Upper lobe of right lung (tissue), 1 donor: ENCODE measurements around the gene E2F3. TPM values are rescaled to one million over a fixed set of nuclear protein-coding genes. Genes with fewer than 3 reads are reported as not detected.

Experiments
- ATAC-seq: fragments of 200-7000 bp; cut with Tn5 transposase; one replicate; pipeline ENCODE4 v1.9.1; 2020; ENCODE audit warnings: mild to moderate bottlenecking, moderate library complexity
- DNase-seq: peaks from one replicate; pipeline ENCODE4 v3.0.0-alpha.2; 2020
- H3K27ac ChIP-seq: fragments of 200-600 bp; one replicate; pipeline ENCODE4 v1.8.0; 2022
- H3K27me3 ChIP-seq: fragments of 200-600 bp; one replicate; pipeline ENCODE4 v1.8.0; 2022; ENCODE audit warnings: mild to moderate bottlenecking
- H3K36me3 ChIP-seq: fragments of 200-600 bp; one replicate; pipeline ENCODE4 v1.8.0; 2022
- H3K4me1 ChIP-seq: fragments of 200-600 bp; one replicate; pipeline ENCODE4 v1.8.0; 2022
- H3K4me3 ChIP-seq: fragments of 200-600 bp; one replicate; pipeline ENCODE4 v1.8.0; 2022; ENCODE audit warnings: mild to moderate bottlenecking
- H3K9me3 ChIP-seq: fragments of 200-600 bp; one replicate; pipeline ENCODE4 v1.8.0; 2022
- intact Hi-C: fragments of 100-400 bp; cut with DNase I; formaldehyde crosslinking; loops from one replicate; pipeline ENCODE4 v1.11.0; 2022
- total RNA-seq: library from RNA; stranded (reverse); fragmentation: NEBNext Ultra II Directional; extraction: Animal tissue kit (Norgen Biotek cat#: 25700); gene quantifications from one replicate; pipeline ENCODE4 v1.2.1, GENCODE V29; 2021
- TF ChIP-seq, protein P1 (sequence below): fragments of 200-600 bp; IDR thresholded peaks from one replicate; pipeline ENCODE4 v1.8.0; 2022; ENCODE audit warnings: antibody characterized with exemption
- donor health status: DM: no; HTN: yes; CAD: no; lungs with severe emphysema.

E2F3 gene
- total RNA-seq, 1 donor from 2014 or later: 7.8 TPM

DNA sequence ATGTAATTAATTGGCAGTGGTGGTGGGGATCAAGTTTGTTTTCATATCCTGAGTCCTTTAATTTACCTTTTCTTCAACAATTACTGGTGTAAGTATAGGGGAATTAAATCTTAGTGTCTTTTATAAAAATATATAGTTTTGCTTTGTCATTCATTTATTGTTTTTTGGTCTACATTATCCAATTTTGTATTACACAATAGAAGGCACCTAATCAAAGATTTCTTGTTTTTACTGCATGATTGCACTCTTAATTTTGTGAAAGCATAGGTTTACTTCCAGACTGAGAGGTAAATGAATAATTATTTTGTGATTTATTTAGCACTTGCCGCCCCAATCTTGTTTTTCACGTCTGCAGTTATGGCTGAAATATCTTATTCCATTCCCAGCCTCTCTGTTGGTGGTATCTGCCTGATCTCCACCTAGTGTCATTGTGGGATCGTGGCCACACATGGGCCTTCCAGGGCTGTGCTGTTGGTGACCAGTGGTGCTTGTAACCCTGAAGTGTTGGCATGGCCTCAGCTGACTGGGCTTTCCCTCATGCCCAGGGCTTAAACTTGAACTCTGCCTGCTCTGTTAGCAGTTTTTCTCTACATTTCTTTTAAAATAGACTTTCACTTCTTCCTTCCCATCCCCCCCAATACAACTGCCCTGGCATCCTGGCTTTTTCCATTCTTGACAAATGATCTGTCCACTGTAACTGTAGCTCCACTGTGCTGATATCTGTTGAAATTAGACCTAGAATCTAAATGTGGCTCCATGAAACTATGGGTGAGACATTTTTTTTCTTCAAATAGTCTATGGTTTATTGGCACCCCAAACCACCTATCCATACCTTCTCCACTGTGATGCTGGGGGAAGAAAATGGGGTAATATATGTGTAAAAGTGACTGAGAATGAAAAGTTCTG is 24.8 kb downstream of the E2F3 start:
- no peak for ATAC-seq
- Histone ChIP-seq H3K36me3 (no peaks in the 10 kb centered on the region), H3K4me3 (no peak overlapping the region), H3K9me3 (no peaks in the 10 kb centered on the region), H3K27ac (no peak overlapping the region), H3K4me1 (no peaks in the 10 kb centered on the region), H3K27me3 (no peaks in the 10 kb centered on the region)
- intact Hi-C loops: no loop called here
- TF ChIP-seq, protein P1, sequence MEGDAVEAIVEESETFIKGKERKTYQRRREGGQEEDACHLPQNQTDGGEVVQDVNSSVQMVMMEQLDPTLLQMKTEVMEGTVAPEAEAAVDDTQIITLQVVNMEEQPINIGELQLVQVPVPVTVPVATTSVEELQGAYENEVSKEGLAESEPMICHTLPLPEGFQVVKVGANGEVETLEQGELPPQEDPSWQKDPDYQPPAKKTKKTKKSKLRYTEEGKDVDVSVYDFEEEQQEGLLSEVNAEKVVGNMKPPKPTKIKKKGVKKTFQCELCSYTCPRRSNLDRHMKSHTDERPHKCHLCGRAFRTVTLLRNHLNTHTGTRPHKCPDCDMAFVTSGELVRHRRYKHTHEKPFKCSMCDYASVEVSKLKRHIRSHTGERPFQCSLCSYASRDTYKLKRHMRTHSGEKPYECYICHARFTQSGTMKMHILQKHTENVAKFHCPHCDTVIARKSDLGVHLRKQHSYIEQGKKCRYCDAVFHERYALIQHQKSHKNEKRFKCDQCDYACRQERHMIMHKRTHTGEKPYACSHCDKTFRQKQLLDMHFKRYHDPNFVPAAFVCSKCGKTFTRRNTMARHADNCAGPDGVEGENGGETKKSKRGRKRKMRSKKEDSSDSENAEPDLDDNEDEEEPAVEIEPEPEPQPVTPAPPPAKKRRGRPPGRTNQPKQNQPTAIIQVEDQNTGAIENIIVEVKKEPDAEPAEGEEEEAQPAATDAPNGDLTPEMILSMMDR: no peak
- DNase-seq: no peak

DNA sequence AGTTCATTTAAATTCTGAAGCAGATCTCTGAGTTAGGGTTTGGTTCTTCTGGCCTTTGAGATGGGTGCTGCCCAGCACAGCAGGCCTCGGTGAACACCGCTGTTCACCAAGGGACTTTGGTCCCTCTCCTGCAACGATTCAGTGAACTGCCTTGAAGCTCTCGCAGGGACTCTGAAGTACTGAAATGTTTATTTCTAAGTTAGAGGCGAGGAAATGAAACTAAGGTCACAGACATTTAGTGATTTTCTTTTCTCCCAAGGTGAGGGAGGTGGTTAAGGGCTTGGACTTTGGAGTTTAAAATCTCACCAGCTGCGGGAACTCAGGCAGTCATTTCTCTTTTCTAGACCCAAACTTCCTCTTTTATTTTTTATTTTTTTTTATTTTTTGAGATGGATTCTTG is 26.2 kb downstream of the E2F3 start:
- Histone ChIP-seq H3K27ac (no peak overlapping the region), H3K27me3 (no peaks in the 10 kb centered on the region), H3K4me1 (no peaks in the 10 kb centered on the region), H3K9me3 (no peaks in the 10 kb centered on the region), H3K36me3 (no peaks in the 10 kb centered on the region), H3K4me3 (no peak overlapping the region)
- intact Hi-C loops: no loop called here
- TF ChIP-seq, protein P1: no peak
- ATAC-seq (no peak), DNase-seq (no peak)

DNA sequence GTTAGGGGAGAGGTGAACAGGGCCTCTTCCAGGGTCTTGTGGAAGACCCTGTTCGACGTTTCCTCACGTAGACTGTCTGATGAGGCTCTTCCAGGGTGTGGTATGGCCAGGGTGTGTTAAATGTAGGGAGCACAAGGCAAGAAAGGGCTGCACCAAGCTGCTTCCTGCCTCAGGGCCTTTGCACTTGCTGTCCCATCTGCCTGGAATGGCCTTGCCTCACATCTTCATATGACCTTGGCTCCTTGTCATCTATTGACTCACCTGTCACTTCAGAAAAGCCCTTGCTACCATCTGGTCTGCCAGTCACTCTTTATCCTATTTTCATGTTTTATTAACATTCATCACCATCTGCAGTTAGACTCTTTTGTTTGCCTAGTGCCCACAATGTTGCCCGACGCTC is 31.0 kb downstream of the E2F3 start:
- intact Hi-C loops: no loop called here
- ATAC-seq: no peak
- TF ChIP-seq, protein P1: no peak
- H3K27ac ChIP-seq: no peak overlapping the region
- H3K9me3 ChIP-seq: no peaks in the 10 kb centered on the region
- no peaks in the 10 kb centered on the region for H3K36me3 ChIP-seq
- H3K4me3 ChIP-seq: no peak overlapping the region
- no peaks in the 10 kb centered on the region for H3K4me1 ChIP-seq
- H3K27me3 ChIP-seq: no peaks in the 10 kb centered on the region
- DNase-seq: no peak

DNA sequence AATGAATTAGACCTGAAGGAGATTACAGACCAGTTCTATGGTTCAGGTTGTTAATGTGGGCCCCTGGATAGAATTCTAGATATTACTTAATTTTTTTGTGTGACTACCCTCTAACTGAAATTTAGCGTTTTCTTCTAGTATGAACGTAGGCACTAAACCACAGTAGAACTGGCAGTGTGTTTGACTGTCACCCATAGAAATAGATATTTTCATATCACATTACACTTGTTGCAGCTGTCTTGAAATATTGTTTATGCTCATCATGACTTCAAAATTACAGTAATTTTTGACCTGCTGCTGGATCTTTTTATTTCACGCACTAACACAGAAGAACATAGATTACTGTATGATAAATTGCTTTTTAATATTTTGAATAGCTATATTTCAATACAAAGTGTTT is 31.6 kb downstream of the E2F3 start:
- ATAC-seq (no peak), DNase-seq (no peak)
- intact Hi-C loops: no loop called here
- no peak overlapping the region for H3K27ac ChIP-seq
- no peak overlapping the region for H3K4me3 ChIP-seq
- H3K36me3 ChIP-seq: no peaks in the 10 kb centered on the region
- TF ChIP-seq, protein P1: no peak
- no peaks in the 10 kb centered on the region for H3K27me3 ChIP-seq
- H3K4me1 ChIP-seq: no peaks in the 10 kb centered on the region
- no peaks in the 10 kb centered on the region for H3K9me3 ChIP-seq

DNA sequence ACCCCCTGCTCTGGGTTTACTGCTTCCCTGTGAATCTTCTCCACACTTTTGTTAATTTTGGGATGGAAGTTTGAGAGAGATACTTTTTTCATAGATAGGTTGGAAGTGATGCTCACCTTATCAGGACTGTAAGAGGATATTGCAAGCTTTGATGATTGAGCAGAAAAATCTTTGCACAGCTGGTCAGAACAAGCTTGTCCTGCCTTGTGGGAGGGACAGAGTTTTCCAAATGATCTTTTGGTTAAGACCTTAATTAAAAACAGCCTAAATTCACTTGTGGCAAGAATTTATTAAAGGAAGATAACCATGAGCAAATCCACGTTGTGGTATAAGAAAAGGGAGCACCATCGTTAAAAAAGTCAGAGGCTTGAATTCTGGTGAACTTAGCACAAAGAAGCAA is 32.2 kb downstream of the E2F3 start:
- ATAC-seq (no peak), DNase-seq (no peak)
- H3K4me3 ChIP-seq: no peak overlapping the region
- no peak overlapping the region for H3K27ac ChIP-seq
- H3K4me1 ChIP-seq: no peaks in the 10 kb centered on the region
- intact Hi-C loops: no loop called here
- H3K36me3 ChIP-seq: no peaks in the 10 kb centered on the region
- TF ChIP-seq, protein P1: no peak
- no peaks in the 10 kb centered on the region for H3K9me3 ChIP-seq
- H3K27me3 ChIP-seq: no peaks in the 10 kb centered on the region
